ENCODE measurements around the gene ISY1. TPM values are rescaled to one million over a fixed set of nuclear protein-coding genes. Genes with fewer than 3 reads are reported as not detected.

The ISY1 gene
- 21.4 and 22.9 TPM in 2 replicates for total RNA-seq

GRCh38 chr3:129160891-129161859 is at the start of gene ISY1:
TSS of gene ISY1 (minus strand) at chr3:129161063. CDS start at chr3:129160975, 88 bp downstream.

GRCh38 chr3:129183569-129184395 is 22.9 kb upstream of the ISY1 start, which contains the start of gene CNBP:
TSS of gene CNBP (minus strand) at chr3:129183896. CDS start at chr3:129171757, 12,139 bp downstream.

GRCh38 chr3:129121792-129122411 is 39.0 kb downstream of the ISY1 start, which contains the start of gene RAB43:
TSS of gene RAB43 (minus strand) at chr3:129121804. CDS start at chr3:129121489, 315 bp downstream.

Other genes with a start within 250 kb of the ISY1 start
- gene CFAP92, start 167.0 kb downstream of the ISY1 start, total RNA-seq = under 0.01 and 0.05 TPM in 2 replicates
- gene EFCC1, start 159.8 kb downstream of the ISY1 start, total RNA-seq = not detected in 2 replicates
- gene GP9, start 100.3 kb downstream of the ISY1 start, total RNA-seq = not detected in 2 replicates
- 10.7 and 33.1 TPM in 2 replicates for gene RAB43, start 39.3 kb downstream of the ISY1 start, total RNA-seq
- gene CNBP, start 22.8 kb upstream of the ISY1 start, total RNA-seq = 187 and 233 TPM in 2 replicates
- 412 and 487 TPM in 2 replicates for gene COPG1, start 88.5 kb upstream of the ISY1 start, total RNA-seq
- gene HMCES, start 117.8 kb upstream of the ISY1 start, total RNA-seq = 9.8 and 18.5 TPM in 2 replicates